HEK293 (cell line): Measurements from ENCODE around the gene MORN3.

Source experiments
- CTCF ChIA-PET: fragments of 350-600 bp; formaldehyde crosslinking; extraction: SDS; loops from one replicate; lab custom pipeline; 2021; ENCODE audit warnings: antibody characterized with exemption; lab: Yijun Ruan, JAX
- POLR2A ChIA-PET: fragments of 300-600 bp; formaldehyde crosslinking; extraction: SDS; loops from one replicate; lab custom pipeline; 2020; ENCODE audit warnings: antibody characterized with exemption, inconsistent platforms; lab: Yijun Ruan, JAX
- H3K27ac ChIP-seq: fragments of 200-500 bp; sonication (Bioruptor generic); 2 replicates; pipeline ENCODE4 v1.5.1; 2014; ENCODE audit warnings: low read depth, low read length, control low read depth, inconsistent platforms; ENCODE audit errors: extremely low read depth
- H3K36me3 ChIP-seq, 2 experiments: fragments of 200-500 bp in 1 of 2; sonication (Bioruptor generic) in 1 of 2; 1 replicate in 1 of 2; 2 replicates in 1 of 2; pipeline ENCODE4 v1.5.1; 2014 to 2017; ENCODE audit warnings: inconsistent platforms in 2 of 2, low read length in 2 of 2; ENCODE audit not compliant: control insufficient read depth in 2 of 2, insufficient read depth in 1 of 2
- H3K4me1 ChIP-seq: fragments of 200-500 bp; sonication (Bioruptor generic); 2 replicates; pipeline ENCODE4 v1.5.1; 2014; ENCODE audit warnings: mild to moderate bottlenecking, low read length, inconsistent platforms; ENCODE audit not compliant: control insufficient read depth, insufficient read depth
- H3K4me3 ChIP-seq: 2 replicates; pipeline ENCODE4 v1.5.1; 2011; ENCODE audit warnings: low read depth, mild to moderate bottlenecking, control low read depth, low read length, moderate library complexity
- H3K9me3 ChIP-seq: fragments of 200-500 bp; sonication (Bioruptor generic); 2 replicates; pipeline ENCODE4 v1.5.1; 2014; ENCODE audit warnings: low read depth, low read length, inconsistent platforms; ENCODE audit not compliant: control insufficient read depth, insufficient read depth
- FEZF1 ChIP-seq: fragments of 450-650 bp; formaldehyde crosslinking; IDR thresholded peaks from 2 replicates; pipeline ENCODE4 v1.5.1; 2016; ENCODE audit warnings: missing biosample characterization, missing genetic modification characterization
- GLIS1 ChIP-seq: fragments of 450-650 bp; formaldehyde crosslinking; IDR thresholded peaks from 2 replicates; pipeline ENCODE4 v1.5.1; 2016; ENCODE audit warnings: missing biosample characterization, missing genetic modification characterization
- KLF1 ChIP-seq: fragments of 450-650 bp; formaldehyde crosslinking; IDR thresholded peaks from 2 replicates; pipeline ENCODE4 v1.5.1; 2016; ENCODE audit warnings: missing biosample characterization, missing genetic modification characterization
- KLF7 ChIP-seq: fragments of 450-650 bp; formaldehyde crosslinking; IDR thresholded peaks from 2 replicates; pipeline ENCODE4 v1.5.1; 2016; ENCODE audit warnings: missing biosample characterization, missing genetic modification characterization, borderline replicate concordance
- ZBTB48 ChIP-seq: fragments of 450-650 bp; formaldehyde crosslinking; IDR thresholded peaks from 2 replicates; pipeline ENCODE4 v1.5.1; 2016; ENCODE audit warnings: missing biosample characterization, missing genetic modification characterization
- ZNF16 ChIP-seq: fragments of 450-650 bp; formaldehyde crosslinking; IDR thresholded peaks from 2 replicates; pipeline ENCODE4 v1.5.1; 2016; ENCODE audit warnings: low read depth, missing biosample characterization, missing genetic modification characterization
- ZNF184 ChIP-seq: fragments of 450-650 bp; IDR thresholded peaks from 2 replicates; pipeline ENCODE4 v1.5.1; 2018; ENCODE audit warnings: missing biosample characterization, mild to moderate bottlenecking, missing genetic modification characterization
- ZNF19 ChIP-seq: fragments of 450-650 bp; formaldehyde crosslinking; IDR thresholded peaks from 2 replicates; pipeline ENCODE4; 2016; ENCODE audit warnings: missing biosample characterization, missing genetic modification characterization, low read depth
- ZNF202 ChIP-seq: fragments of 450-650 bp; formaldehyde crosslinking; IDR thresholded peaks from 2 replicates; pipeline ENCODE4 v1.5.1; 2016; ENCODE audit warnings: missing biosample characterization, missing genetic modification characterization, borderline replicate concordance
- ZNF48 ChIP-seq: fragments of 450-650 bp; formaldehyde crosslinking; IDR thresholded peaks from 2 replicates; pipeline ENCODE4 v1.5.1; 2016; ENCODE audit warnings: missing biosample characterization, missing genetic modification characterization
- ZNF510 ChIP-seq: fragments of 450-650 bp; formaldehyde crosslinking; IDR thresholded peaks from 2 replicates; pipeline ENCODE4 v1.5.1; 2018; ENCODE audit warnings: mild to moderate bottlenecking, missing genetic modification characterization, missing biosample characterization; ENCODE audit not compliant: insufficient replicate concordance
- ZNF548 ChIP-seq: fragments of 450-650 bp; formaldehyde crosslinking; IDR thresholded peaks from 2 replicates; pipeline ENCODE4 v1.5.1; 2016; ENCODE audit warnings: missing biosample characterization, missing genetic modification characterization
- ZNF571 ChIP-seq: fragments of 450-650 bp; formaldehyde crosslinking; IDR thresholded peaks from 2 replicates; pipeline ENCODE4 v1.5.0; 2017; ENCODE audit warnings: missing biosample characterization, missing genetic modification characterization
- ZNF660 ChIP-seq: fragments of 450-650 bp; IDR thresholded peaks from 2 replicates; pipeline ENCODE4 v1.5.1; 2018; ENCODE audit warnings: missing biosample characterization, mild to moderate bottlenecking, missing genetic modification characterization
- ZNF677 ChIP-seq: fragments of 450-650 bp; IDR thresholded peaks from 2 replicates; pipeline ENCODE4 v1.5.0; 2018; ENCODE audit warnings: missing biosample characterization, mild to moderate bottlenecking, missing genetic modification characterization, moderate library complexity
- TF ChIP-seq, protein P1 (sequence below): fragments of 450-650 bp; formaldehyde crosslinking; IDR thresholded peaks from 2 replicates; pipeline ENCODE4; 2016; ENCODE audit warnings: missing biosample characterization, missing genetic modification characterization
- TF ChIP-seq, protein P2 (sequence below): fragments of 450-650 bp; IDR thresholded peaks from 2 replicates; pipeline ENCODE4 v1.5.1; 2018; ENCODE audit warnings: missing biosample characterization, missing genetic modification characterization
- TF ChIP-seq, protein P3 (sequence below): fragments of 450-650 bp; formaldehyde crosslinking; IDR thresholded peaks from 2 replicates; pipeline ENCODE4 v1.5.1; 2016; ENCODE audit warnings: missing biosample characterization, missing genetic modification characterization
- TF ChIP-seq, protein P4 (sequence below): fragments of 450-650 bp; formaldehyde crosslinking; IDR thresholded peaks from 2 replicates; pipeline ENCODE4 v1.5.1; 2016; ENCODE audit warnings: missing biosample characterization, missing genetic modification characterization
- TF ChIP-seq, protein P5 (sequence below): fragments of 450-650 bp; formaldehyde crosslinking; IDR thresholded peaks from 2 replicates; pipeline ENCODE4 v1.5.1; 2016; ENCODE audit warnings: missing biosample characterization, missing genetic modification characterization

Gene MORN3

GRCh38 chr12:121669521-121669900, at the start of gene MORN3:
MORN3 (minus strand) TSS chr12:121669654; CDS start chr12:121669483, 171 bp downstream.
- ChIA-PET CTCF (interaction anchor here (0.5 to 5.5 kb wide), 13 partner anchors 8 to 358 kb away, joined by 3 to 70 read pairs (median 6); no protein-coding TSS in a partner anchor), POLR2A (interaction anchor here (0.6 kb wide), 1 partner anchor 97 kb away, joined by 6 read pairs; no protein-coding TSS in a partner anchor)
- no peak within 1 kb of the TSS for H3K4me3 ChIP-seq
- no peak within 1 kb of the TSS for H3K27ac ChIP-seq
- TF ChIP-seq, protein P1, sequence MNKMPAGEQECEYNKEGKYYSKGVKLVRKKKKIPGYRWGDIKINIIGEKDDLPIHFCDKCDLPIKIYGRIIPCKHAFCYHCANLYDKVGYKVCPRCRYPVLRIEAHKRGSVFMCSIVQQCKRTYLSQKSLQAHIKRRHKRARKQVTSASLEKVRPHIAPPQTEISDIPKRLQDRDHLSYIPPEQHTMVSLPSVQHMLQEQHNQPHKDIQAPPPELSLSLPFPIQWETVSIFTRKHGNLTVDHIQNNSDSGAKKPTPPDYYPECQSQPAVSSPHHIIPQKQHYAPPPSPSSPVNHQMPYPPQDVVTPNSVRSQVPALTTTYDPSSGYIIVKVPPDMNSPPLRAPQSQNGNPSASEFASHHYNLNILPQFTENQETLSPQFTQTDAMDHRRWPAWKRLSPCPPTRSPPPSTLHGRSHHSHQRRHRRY, result no peak
- TF ChIP-seq GLIS1 (tag by site-specific recombination), result peak; percentile 71
- H3K36me3 ChIP-seq, result no peaks in the 10 kb centered on the region
- H3K4me1 ChIP-seq, result 0 out of 2 replicates have a peak, but pooled peaks cover 2% of the 10 kb centered on the region
- H3K9me3 ChIP-seq, result no peaks in the 10 kb centered on the region

DNA sequence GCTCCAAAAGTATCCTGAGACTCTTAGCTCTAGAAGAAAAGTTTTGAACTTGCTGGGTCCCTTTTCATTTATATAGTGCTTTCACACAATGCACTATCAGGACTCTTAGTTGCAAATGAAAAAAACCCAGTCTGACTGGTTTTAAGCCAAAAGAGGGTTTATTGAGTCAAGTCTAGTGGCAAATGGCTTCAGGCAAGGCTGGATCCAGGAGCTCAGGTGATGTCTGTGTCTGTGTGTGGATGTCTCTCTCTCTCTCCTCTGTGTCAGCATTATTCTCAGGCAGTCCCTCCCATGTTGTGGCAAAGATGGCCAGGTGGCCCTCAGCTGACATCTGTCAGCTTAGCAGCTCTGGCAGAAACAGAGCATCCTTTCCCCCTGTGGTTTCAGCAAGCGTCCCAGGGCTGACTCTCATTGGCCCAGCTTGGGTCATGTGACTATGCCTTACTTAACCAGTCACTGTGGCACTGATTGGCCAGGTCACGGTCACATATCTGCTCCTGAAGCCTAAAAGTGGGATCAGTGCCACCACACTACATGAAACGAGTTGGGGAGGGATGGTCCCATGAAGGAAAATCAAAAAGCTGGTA, 49.3 kb upstream of the MORN3 start:
- no peaks in the 10 kb centered on the region for H3K4me1 ChIP-seq
- H3K4me3 ChIP-seq, result no peak overlapping the region
- TF ChIP-seq ZNF571 (tag by site-specific recombination) (no peak), ZNF660 (tag by site-specific recombination) (no peak), KLF7 (tag by site-specific recombination) (no peak), FEZF1 (tag by site-specific recombination) (peak; percentile 44; the same call in 1 of the 2 replicates)
- CTCF ChIA-PET, result interaction anchor here (0.8 to 2.2 kb wide), 5 partner anchors 23 to 166 kb away, joined by 3 to 11 read pairs (median 4); no protein-coding TSS in a partner anchor
- no peak overlapping the region for H3K27ac ChIP-seq
- POLR2A ChIA-PET, result interaction anchor here (1.1 to 1.5 kb wide), 2 partner anchors 25 to 76 kb away, joined by 3 to 4 read pairs; no protein-coding TSS in a partner anchor
- peaks cover 0 to 7% of the 10 kb centered on the region in 2 experiments; a peak in 2 of 3 replicates for H3K36me3 ChIP-seq
- no peaks in the 10 kb centered on the region for H3K9me3 ChIP-seq

DNA sequence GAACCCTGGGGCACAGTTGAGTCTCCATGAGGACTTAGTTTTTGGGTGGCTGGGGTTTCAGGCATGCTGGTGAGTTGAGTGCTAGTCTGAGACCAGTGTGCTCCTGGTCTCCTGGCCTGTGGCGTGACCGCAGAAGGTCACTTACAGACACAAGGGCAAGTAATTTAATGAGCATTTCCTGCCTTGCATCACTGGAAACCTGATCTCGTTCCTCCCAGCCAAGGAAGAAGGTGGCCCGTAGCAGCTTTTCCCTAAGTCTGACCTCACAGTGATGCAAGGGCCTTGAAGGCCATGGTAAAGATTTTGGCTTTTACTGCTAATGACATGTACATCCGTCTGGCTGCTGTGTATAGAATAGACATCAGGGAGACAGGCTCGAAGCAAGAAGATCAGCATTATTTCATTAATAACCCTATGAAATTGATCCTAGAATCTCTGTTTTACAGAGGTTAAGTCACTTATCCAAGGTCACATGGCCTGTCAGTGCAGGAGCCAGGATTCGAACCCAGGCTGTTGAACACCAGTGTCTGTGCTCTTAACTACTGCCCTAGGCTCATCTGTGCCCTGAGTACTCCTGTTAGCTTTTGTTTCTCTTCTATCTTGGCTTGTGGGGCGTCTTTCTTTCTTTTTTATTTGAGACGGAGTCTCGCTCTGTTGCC, 47.7 kb upstream of the MORN3 start:
- Histone ChIP-seq H3K27ac (no peak overlapping the region), H3K9me3 (no peaks in the 10 kb centered on the region), H3K4me1 (no peaks in the 10 kb centered on the region), H3K4me3 (no peak overlapping the region), H3K36me3 (peaks cover 0 to 7% of the 10 kb centered on the region in 2 experiments; a peak in 1 of 3 replicates)
- ChIA-PET POLR2A (no interaction called here), CTCF (interaction anchor here (1.0 to 1.4 kb wide), 3 partner anchors 59 to 80 kb away, joined by 3 to 4 read pairs (median 3); no protein-coding TSS in a partner anchor)
- TF ChIP-seq ZNF510 (tag by site-specific recombination) (no peak), ZNF48 (tag by site-specific recombination) (no peak), ZNF184 (no peak), ZNF19 (no peak), ZNF202 (no peak), ZNF548 (tag by site-specific recombination) (no peak), ZBTB48 (tag by site-specific recombination) (no peak), KLF1 (tag by site-specific recombination) (0 out of 2 replicates have a peak, but pooled peaks have one; percentile 9), ZNF677 (tag by site-specific recombination) (no peak), ZNF16 (tag by site-specific recombination) (no peak)
- TF ChIP-seq, protein P2, sequence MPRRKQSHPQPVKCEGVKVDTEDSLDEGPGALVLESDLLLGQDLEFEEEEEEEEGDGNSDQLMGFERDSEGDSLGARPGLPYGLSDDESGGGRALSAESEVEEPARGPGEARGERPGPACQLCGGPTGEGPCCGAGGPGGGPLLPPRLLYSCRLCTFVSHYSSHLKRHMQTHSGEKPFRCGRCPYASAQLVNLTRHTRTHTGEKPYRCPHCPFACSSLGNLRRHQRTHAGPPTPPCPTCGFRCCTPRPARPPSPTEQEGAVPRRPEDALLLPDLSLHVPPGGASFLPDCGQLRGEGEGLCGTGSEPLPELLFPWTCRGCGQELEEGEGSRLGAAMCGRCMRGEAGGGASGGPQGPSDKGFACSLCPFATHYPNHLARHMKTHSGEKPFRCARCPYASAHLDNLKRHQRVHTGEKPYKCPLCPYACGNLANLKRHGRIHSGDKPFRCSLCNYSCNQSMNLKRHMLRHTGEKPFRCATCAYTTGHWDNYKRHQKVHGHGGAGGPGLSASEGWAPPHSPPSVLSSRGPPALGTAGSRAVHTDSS (tag by site-specific recombination), result no peak
- TF ChIP-seq, protein P3, sequence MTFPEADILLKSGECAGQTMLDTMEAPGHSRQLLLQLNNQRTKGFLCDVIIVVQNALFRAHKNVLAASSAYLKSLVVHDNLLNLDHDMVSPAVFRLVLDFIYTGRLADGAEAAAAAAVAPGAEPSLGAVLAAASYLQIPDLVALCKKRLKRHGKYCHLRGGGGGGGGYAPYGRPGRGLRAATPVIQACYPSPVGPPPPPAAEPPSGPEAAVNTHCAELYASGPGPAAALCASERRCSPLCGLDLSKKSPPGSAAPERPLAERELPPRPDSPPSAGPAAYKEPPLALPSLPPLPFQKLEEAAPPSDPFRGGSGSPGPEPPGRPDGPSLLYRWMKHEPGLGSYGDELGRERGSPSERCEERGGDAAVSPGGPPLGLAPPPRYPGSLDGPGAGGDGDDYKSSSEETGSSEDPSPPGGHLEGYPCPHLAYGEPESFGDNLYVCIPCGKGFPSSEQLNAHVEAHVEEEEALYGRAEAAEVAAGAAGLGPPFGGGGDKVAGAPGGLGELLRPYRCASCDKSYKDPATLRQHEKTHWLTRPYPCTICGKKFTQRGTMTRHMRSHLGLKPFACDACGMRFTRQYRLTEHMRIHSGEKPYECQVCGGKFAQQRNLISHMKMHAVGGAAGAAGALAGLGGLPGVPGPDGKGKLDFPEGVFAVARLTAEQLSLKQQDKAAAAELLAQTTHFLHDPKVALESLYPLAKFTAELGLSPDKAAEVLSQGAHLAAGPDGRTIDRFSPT (tag by site-specific recombination), result peak; percentile 93
- TF ChIP-seq, protein P4, sequence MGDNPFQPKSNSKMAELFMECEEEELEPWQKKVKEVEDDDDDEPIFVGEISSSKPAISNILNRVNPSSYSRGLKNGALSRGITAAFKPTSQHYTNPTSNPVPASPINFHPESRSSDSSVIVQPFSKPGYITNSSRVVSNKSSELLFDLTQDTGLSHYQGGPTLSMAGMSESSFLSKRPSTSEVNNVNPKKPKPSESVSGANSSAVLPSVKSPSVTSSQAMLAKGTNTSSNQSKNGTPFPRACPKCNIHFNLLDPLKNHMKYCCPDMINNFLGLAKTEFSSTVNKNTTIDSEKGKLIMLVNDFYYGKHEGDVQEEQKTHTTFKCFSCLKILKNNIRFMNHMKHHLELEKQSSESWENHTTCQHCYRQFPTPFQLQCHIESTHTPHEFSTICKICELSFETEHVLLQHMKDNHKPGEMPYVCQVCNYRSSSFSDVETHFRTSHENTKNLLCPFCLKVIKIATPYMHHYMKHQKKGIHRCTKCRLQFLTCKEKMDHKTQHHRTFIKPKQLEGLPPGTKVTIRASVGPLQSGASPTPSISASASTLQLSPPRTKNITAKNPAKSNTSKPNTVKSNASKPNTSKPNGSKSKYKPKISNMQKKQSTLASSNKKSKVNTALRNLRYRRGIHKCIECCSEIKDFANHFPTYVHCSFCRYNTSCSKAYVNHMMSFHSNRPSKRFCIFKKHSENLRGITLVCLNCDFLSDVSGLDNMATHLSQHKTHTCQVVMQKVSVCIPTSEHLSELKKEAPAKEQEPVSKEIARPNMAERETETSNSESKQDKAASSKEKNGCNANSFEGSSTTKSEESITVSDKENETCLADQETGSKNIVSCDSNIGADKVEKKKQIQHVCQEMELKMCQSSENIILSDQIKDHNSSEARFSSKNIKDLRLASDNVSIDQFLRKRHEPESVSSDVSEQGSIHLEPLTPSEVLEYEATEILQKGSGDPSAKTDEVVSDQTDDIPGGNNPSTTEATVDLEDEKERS (tag by site-specific recombination), result no peak
- TF ChIP-seq, protein P5, sequence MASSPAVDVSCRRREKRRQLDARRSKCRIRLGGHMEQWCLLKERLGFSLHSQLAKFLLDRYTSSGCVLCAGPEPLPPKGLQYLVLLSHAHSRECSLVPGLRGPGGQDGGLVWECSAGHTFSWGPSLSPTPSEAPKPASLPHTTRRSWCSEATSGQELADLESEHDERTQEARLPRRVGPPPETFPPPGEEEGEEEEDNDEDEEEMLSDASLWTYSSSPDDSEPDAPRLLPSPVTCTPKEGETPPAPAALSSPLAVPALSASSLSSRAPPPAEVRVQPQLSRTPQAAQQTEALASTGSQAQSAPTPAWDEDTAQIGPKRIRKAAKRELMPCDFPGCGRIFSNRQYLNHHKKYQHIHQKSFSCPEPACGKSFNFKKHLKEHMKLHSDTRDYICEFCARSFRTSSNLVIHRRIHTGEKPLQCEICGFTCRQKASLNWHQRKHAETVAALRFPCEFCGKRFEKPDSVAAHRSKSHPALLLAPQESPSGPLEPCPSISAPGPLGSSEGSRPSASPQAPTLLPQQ (tag by site-specific recombination), result peak; percentile 32; the same call in 1 of the 2 replicates
